GM21528 (cell line): ENCODE results near the gene PLPPR5.
"Not testable (repeated sequence)": the region's sequence is repeated elsewhere in the genome, so short reads cannot be mapped to it uniquely, and the experiment has no call there.

ENCODE experiments used
- ATAC-seq: cut with Tn5 transposase; IDR thresholded peaks from one replicate; pipeline ENCODE4 v1.9.1; 2021; ENCODE audit warnings: mild to moderate bottlenecking, moderate library complexity; ENCODE audit not compliant: unreplicated experiment, low FRiP score

The PLPPR5 gene

GRCh38 chr1:98919652-98920051 lies 85.0 kb downstream of the PLPPR5 start:
- no peak for ATAC-seq

GRCh38 chr1:98919211-98919610 lies 85.5 kb downstream of the PLPPR5 start:
- ATAC-seq = no peak

DNA sequence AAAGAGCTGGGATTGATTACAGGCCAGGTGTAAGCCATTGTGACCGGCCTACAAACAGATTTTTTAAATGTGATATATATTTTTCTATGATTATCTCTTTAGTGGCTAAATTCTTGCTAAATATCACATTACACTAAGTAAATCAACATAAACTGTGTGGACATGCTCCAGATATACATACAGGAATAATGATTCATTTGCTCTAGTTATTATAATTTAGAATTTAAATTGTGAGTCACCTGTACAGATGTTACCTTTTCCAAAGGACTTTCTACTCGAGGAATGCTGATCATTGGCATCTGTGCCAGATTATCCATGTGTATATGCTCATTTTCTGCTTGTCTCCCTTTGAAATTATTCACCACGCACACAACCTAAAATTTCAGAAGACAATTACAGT lies 90.1 kb downstream of the PLPPR5 start:
- no peak for ATAC-seq

GRCh38 chr1:98910827-98911226 lies 93.8 kb downstream of the PLPPR5 start:
- no peak for ATAC-seq

DNA sequence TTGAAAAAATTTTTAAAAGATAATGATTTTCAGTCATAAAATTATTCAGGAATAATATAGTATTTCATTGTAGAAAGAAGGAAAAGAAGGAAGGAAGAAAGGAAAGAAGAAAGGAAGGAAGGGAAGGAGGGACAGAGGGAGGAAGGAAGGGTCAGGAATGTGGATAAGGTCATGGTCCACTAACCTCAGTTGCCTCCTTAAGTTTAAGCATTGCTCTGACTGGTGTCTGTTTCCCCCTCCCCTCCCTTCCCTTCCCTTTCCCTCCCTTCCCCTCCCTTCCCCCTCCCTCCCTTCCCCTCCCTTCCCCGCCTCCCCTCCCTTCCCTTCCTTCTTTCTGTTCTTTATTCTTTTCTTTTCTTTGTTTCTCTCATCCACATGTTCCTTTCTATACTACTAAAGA lies 95.7 kb downstream of the PLPPR5 start:
- no peak for ATAC-seq

GRCh38 chr1:98906809-98907208 lies 97.9 kb downstream of the PLPPR5 start:
- ATAC-seq = no peak

DNA sequence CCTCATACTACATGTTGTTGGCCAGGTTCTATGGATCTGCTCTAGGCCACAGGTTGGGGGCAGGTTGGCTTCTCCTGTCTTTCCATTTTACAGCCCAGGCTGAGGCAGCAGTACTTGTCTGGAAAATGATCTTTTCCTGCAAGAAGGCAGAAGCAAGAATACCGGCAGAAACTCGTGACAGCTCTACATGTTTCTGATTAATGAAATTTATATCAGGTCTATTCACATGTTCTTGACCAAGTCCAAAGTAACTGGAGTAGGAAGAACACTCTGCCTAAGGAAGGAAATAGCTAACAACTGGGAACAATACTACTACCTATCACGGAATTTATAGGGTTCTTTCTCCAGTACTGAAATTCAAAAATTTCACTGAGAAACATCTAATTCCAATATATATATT lies 98.3 kb downstream of the PLPPR5 start:
- ATAC-seq = no peak

DNA sequence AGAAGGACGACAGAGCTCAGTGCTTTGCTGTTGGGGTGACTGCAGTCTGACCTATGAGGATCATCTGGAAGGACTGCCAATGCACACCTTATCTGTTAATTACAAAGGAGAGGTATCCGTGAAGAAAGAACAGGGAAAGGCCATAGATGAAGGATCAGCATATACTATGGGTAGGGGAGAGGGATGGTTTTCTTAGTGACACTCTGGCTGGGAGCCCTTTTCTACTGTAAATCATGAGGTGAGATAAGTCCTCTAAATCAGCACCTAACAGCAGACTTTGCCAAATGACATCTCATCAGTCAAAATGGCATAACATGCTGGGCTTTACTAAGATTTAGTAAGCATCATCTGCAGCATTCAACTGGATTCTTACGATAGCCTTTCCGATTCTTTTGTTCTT lies 100.0 kb downstream of the PLPPR5 start:
- ATAC-seq = no peak

DNA sequence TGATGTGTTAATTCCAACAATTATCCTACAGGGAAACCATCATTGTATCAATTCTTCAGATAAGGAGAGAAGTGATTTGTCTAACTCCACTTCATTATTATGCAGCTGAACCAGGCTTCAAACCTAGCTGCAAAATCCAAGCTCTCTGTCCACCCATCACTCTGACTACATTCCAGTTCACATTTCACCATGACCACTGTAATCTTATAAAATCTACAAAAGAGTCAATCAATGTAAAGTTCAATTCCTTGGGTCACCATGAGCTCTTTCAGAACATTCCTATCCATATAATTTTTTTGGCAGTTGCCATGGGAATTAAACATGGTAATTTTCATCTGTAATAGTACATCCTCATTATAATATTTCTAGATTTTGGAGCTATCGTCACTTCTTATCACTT lies 100.9 kb downstream of the PLPPR5 start:
- ATAC-seq = no peak

DNA sequence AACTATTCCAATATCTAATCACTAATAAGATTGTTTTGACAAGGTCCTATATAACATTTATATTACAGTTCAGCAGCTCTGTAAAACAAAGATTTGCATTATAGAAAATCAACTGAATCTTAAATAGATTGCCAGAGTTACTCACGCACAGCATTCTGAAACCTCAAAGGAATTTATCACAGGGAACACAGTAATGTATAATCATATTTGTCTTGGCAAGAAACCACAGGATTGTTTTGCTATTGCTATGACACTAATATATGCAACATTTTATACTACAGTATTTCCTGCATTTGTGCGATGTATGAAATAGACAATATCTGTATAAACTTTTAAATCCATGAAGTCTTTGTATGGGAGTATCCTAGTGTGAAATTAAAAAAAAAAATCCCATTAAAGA lies 101.4 kb downstream of the PLPPR5 start:
- ATAC-seq = no peak

DNA sequence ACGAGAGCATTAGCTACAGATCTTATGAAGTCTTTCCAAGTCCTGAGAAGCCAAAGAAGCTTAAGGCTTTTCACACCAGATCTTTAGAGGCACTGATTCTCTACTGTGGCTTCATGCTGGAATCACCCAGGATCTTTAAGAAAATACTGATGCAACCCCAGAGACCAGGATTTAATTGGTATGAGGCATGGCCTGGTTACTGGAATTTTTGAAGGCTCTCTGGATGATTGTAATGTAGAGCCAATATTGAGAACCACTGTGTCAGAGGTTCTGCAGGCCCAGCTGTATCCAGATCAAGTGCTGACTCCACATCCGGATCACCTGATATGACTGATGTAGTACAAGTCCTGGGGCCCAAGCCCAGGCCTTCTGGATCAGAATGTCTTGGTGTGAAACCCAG lies 105.7 kb downstream of the PLPPR5 start:
- ATAC-seq = no peak

DNA sequence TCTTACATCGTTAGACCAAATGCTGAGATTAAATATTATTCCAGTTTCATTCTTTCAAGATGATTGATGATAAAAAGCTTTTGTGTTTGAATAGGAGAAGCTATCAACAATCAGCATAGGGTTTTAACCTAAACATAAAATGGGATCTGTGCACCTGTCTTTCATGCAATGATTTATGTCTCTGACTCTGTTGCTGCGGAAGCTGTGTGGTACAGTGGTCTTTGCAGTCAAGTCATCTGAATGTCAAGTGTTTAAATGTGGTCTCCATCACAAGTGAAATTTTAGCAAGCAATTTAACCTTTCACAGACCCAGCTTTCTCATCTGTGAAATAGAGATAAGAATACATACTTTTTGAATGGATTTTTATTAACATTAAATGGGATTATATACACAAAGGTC lies 107.2 kb downstream of the PLPPR5 start:
- no peak for ATAC-seq

GRCh38 chr1:98896711-98897445 lies 107.8 kb downstream of the PLPPR5 start:
- ATAC-seq = no peak

DNA sequence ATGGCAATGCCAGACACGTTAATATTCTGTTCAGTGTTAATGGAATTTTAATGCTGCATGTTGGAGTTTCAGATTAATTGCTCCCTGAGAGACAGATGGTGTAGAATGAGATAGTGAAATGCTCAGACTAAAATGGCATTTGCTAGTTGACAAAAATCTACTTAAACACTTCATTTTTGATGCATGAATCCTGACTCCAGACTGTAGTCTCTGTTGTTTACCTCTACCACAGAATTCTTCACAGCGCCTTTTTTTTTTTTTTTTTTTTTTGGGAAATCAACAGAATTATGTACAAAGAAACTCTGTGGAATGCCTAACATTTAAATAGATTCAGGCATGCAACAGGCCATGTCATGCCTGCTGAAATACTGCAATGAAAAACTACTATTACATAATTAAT lies 111.3 kb downstream of the PLPPR5 start:
- ATAC-seq = no peak

GRCh38 chr1:98888869-98889268 lies 115.8 kb downstream of the PLPPR5 start:
- no peak for ATAC-seq

GRCh38 chr1:98887507-98887906 lies 117.2 kb downstream of the PLPPR5 start:
- ATAC-seq = no peak

DNA sequence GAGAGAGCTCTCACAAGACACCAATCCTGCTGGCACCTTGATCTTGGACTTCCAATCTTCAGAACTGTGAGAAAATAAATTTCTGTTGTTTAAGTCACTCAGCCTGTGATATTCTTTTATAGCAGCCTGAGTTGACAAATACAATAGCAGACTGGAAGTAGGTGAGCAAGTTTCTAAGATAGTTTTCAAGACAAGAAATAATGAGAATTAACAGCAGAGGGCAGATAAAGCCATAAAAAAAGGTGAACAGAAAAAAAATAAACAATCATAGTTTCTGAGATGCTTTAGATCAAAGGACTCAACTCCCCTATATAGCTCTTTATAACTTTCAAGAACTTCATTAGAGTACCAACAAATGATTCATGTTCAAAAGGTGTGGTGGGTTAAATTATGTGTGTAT lies 119.8 kb downstream of the PLPPR5 start:
- ATAC-seq = no peak

- no peak for ATAC-seq
These were observed 122.8 kb downstream of the PLPPR5 start for GRCh38 chr1:98881901-98882300.

- ATAC-seq = not testable (repeated sequence)
These were observed 123.4 kb downstream of the PLPPR5 start for GRCh38 chr1:98881234-98881633.

DNA sequence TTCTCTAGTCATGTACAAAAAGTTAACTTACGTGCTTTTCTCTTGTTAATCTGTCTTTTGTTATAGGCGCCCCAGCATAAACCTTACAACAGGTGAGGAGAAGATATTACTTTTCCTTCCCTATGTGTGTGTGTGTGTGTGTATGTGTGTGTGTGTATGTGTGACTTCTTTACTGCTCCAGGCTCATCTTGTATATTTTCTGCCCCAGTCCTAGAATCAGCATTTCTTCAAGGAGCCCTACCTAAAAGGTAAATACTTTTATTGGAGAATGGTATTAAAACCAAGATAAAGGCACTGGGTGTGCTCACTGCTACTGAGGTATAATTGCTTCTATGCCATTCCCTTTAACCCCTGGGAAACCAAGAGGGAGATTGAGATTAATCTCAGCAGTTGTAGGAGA lies 129.8 kb downstream of the PLPPR5 start:
- ATAC-seq = no peak

DNA sequence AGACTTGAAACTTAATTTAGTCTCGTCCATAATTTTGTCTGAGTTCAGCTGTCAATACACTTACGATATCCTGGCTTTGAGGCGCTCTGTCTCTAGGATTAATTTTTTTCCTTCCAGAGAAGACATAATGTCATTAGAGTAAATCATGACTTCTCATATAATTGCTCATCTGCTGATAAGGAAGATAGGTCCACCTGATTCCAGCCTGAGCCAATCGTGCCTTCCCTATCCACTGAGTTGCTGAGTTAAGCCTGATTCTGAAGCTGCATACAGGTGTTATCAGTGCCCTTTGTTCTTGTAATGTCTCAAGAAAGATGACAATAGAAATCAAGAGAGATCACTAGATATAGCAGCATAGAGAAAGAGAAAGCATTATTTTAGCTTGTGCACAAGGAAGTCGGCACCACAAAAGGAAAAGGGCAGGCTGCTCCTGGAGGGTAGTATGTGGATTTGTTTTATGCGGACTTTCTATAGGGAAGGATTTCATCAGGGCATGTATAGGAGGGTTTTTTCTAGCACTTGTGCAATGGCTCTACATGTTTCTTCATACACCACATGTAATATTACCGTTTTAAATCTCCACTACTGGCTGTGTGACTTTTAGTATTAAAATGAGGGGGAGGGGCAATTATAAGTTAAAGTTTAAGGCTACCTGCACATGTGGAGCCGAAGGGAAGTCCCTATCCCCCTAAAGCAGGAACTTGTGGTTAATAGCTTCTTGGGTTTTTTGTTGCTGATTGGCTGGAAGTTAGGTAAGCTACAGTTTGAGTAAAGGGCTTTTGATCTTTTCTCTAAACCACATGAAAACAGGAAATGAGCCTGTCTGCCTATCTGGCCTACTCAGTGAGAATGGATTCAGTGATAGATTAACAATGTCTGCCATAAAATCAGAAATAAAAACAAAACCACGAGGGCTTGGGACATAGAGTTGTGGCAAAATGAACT lies 133.4 kb downstream of the PLPPR5 start:
- peak; percentile 97 for ATAC-seq

GRCh38 chr1:98865796-98866195 lies 138.9 kb downstream of the PLPPR5 start:
- ATAC-seq = no peak
